Naive thymus-derived CD4-positive, alpha-beta T cell (primary cell): Measurements from ENCODE around the gene AZIN2. TPM values are rescaled to one million over a fixed set of nuclear protein-coding genes. Genes with fewer than 3 reads are reported as not detected.
"Not testable (repeated sequence)": the region's sequence is repeated elsewhere in the genome, so short reads cannot be mapped to it uniquely, and the experiment has no call there.

Source experiments
- ATAC-seq: fragments of 150-1000 bp; cut with Tn5 transposase; 2 replicates; pipeline ENCODE4 v1.10.0; 2021; ENCODE audit warnings: mild to moderate bottlenecking, moderate library complexity
- CTCF ChIA-PET: fragments of 350-600 bp; sonication (Branson Sonifier 250); formaldehyde crosslinking; loops from one replicate; lab custom pipeline; 2021; ENCODE audit warnings: antibody characterized with exemption; lab: Charles Lee
- POLR2A ChIA-PET: fragments of 350-600 bp; sonication (Branson Sonifier 250); formaldehyde crosslinking; loops from one replicate; lab custom pipeline; 2021; ENCODE audit warnings: antibody characterized with exemption, inconsistent platforms; lab: Charles Lee
- DNase-seq, 9 donors: peaks; one replicate each; pipeline versions ENCODE4 v3.0.0 to v3.0.0-alpha.2; 2020 to 2022; ENCODE audit warnings: mixed read lengths in 1 of 9
- H3K27ac ChIP-seq: one replicate; pipeline ENCODE4 v1.7.0; 2013; ENCODE audit warnings: mild to moderate bottlenecking, low read depth, low read length, moderate library complexity
- H3K27me3 ChIP-seq, 2 donors: one replicate each; pipeline ENCODE4 v1.7.0; 2013; ENCODE audit warnings: low read length in 2 of 2, mild to moderate bottlenecking in 2 of 2, moderate library complexity in 2 of 2; ENCODE audit not compliant: control insufficient read depth in 2 of 2, insufficient read depth in 2 of 2
- H3K36me3 ChIP-seq, 3 experiments: 1 replicate in 2 of 3; 2 replicates in 1 of 3; pipeline ENCODE4 v1.7.0; 2013; ENCODE audit warnings: low read length in 3 of 3, mild to moderate bottlenecking in 3 of 3, moderate library complexity in 1 of 3; ENCODE audit not compliant: insufficient read depth in 3 of 3, control insufficient read depth in 2 of 3
- H3K4me1 ChIP-seq, 2 donors: one replicate each; pipeline ENCODE4 v1.7.0; 2013; ENCODE audit warnings: low read length in 2 of 2, mild to moderate bottlenecking in 2 of 2, moderate library complexity in 1 of 2; ENCODE audit not compliant: control insufficient read depth in 2 of 2, insufficient read depth in 2 of 2
- H3K4me3 ChIP-seq: 2 replicates; pipeline ENCODE4 v1.7.0; 2013; ENCODE audit warnings: mild to moderate bottlenecking, low read length
- H3K9me3 ChIP-seq, 3 experiments: 1 replicate in 2 of 3; 2 replicates in 1 of 3; pipeline ENCODE4 v1.7.0; 2013; ENCODE audit warnings: low read length in 3 of 3; ENCODE audit not compliant: control insufficient read depth in 2 of 3
- H3K27ac Mint-ChIP-seq, 9 donors: one replicate each; pipeline ENCODE4 v1.8.0; 2020 to 2022; ENCODE audit warnings: mixed read lengths in 9 of 9, mild to moderate bottlenecking in 8 of 9, moderate library complexity in 5 of 9, inconsistent platforms in 2 of 9
- H3K27me3 Mint-ChIP-seq, 5 donors: one replicate each; pipeline ENCODE4 v1.8.0; 2021 to 2022; ENCODE audit warnings: mixed read lengths in 5 of 5, mild to moderate bottlenecking in 1 of 5
- H3K36me3 Mint-ChIP-seq, 5 donors: one replicate each; pipeline ENCODE4 v1.8.0; 2020 to 2022; ENCODE audit warnings: mixed read lengths in 5 of 5, mild to moderate bottlenecking in 3 of 5, inconsistent platforms in 1 of 5
- H3K4me1 Mint-ChIP-seq, 7 donors: one replicate each; pipeline ENCODE4 v1.8.0; 2020 to 2022; ENCODE audit warnings: mixed read lengths in 7 of 7, mild to moderate bottlenecking in 3 of 7, inconsistent platforms in 1 of 7
- H3K4me3 Mint-ChIP-seq, 10 donors: one replicate each; pipeline ENCODE4 v1.8.0; 2020 to 2022; ENCODE audit warnings: mild to moderate bottlenecking in 10 of 10, mixed read lengths in 10 of 10, moderate library complexity in 6 of 10, inconsistent platforms in 2 of 10
- H3K9me3 Mint-ChIP-seq, 11 donors: one replicate each; pipeline ENCODE4 v1.8.0; 2020 to 2022; ENCODE audit warnings: mixed read lengths in 11 of 11, mild to moderate bottlenecking in 4 of 11, inconsistent platforms in 1 of 11, moderate library complexity in 1 of 11
- intact Hi-C, 2 donors: fragments of 100-400 bp; cut with micrococcal nuclease; formaldehyde crosslinking; loops; one replicate each; pipeline ENCODE4 v1.15.1; 2023
- polyA plus RNA-seq, 2 donors: library from polyadenylated mRNA; unstranded; fragments of 300-500 nt; fragmentation: Illumina TruSeq; gene quantifications; one replicate each; pipeline ENCODE4 v1.2.3, GENCODE V29; 2021
- total RNA-seq, 6 experiments: library from RNA in 5 of 6; stranded (reverse) in 5 of 6; gene quantifications; 1 replicate in 5 of 6; 2 replicates in 1 of 6; pipeline ENCODE4 v1.2.3 and lab custom pipeline; 2021 to 2026

The AZIN2 gene
- total and polyA plus RNA-seq, 7 experiments from 2014 or later = 4.3 to 9.6 (median 6.0) TPM

DNA sequence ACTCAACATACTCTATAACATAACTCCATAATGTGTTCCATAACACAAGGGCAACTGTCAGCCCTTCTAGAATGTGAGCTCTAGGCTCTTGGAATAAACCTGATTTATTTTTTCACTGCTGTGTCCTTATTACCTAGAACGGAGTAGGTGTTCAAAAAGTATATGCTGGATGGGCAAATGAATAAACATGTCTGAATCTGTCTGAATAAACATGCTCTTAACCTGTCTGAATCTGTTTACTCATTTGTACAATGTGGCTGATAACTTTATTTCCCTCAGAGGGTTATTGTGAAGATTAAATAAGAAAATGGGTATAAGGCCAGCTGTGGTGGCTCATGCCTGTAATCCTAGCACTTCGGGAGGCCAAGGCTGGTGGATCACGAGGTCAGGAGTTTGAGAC is 42.3 kb downstream of the AZIN2 start:
- ChIA-PET CTCF (interaction anchor here (0.8 kb wide), 1 partner anchor 19 kb away, joined by 4 read pairs; no protein-coding TSS in a partner anchor), POLR2A (no interaction called here)
- H3K4me3 Mint-ChIP-seq = no peak overlapping the region
- H3K9me3 Mint-ChIP-seq = peaks cover 0 to 2% (median 0%) of the 10 kb centered on the region in 11 donors
- H3K9me3 ChIP-seq = no peaks in the 10 kb centered on the region
- peaks cover 0 to 3% (median 0%) of the 10 kb centered on the region in 5 donors for H3K27me3 Mint-ChIP-seq
- no peak overlapping the region for H3K27ac ChIP-seq
- peaks cover 10 to 28% (median 25%) of the 10 kb centered on the region in 7 donors for H3K4me1 Mint-ChIP-seq
- DNase-seq (no peak), ATAC-seq (no peak)
- H3K36me3 ChIP-seq = no peaks in the 10 kb centered on the region
- intact Hi-C loops = no loop called here
- H3K4me3 ChIP-seq = no peak overlapping the region
- peaks cover 12 to 16% of the 10 kb centered on the region in 2 donors for H3K4me1 ChIP-seq
- peaks cover 0 to 24% (median 12%) of the 10 kb centered on the region in 5 donors for H3K36me3 Mint-ChIP-seq
- no peaks in the 10 kb centered on the region for H3K27me3 ChIP-seq
- H3K27ac Mint-ChIP-seq = no peak overlapping the region

DNA sequence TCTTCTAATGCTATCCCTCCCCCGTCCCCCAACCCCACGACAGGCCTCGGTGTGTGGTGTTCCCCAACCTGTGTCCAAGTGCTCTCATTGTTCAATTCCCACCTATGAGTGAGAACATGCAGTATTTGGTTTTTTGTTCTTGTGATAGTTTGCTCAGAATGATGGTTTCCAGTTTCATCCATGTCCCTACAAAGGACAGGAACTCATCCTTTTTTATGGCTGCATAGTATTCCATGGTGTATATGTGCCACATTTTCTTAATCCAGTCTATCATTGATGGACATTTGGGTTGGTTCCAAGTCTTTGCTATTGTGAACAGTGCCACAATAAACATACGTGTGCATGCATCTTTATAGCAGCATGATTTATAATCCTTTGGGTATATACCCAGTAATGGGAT is 43.7 kb downstream of the AZIN2 start:
- H3K4me3 Mint-ChIP-seq, DNase-seq, H3K36me3 ChIP-seq, H3K9me3 Mint-ChIP-seq, ATAC-seq, H3K4me3 ChIP-seq, H3K27ac ChIP-seq, CTCF ChIA-PET, H3K9me3 ChIP-seq, H3K27me3 Mint-ChIP-seq, H3K27me3 ChIP-seq: not testable (repeated sequence)
- intact Hi-C loops = loop anchor here in 1 of 2 donors (5.0 kb wide), 2 partner anchors 348 to 1482 kb away; partner anchors contain the start of genes PEF1 and ZSCAN20
- Mint-ChIP-seq H3K27ac (peak overlapping the region in 1 of 9 donors; percentile 43), H3K36me3 (peaks cover 0 to 21% (median 12%) of the 10 kb centered on the region in 5 donors), H3K4me1 (peaks cover 16 to 42% (median 38%) of the 10 kb centered on the region in 7 donors)
- peaks cover 19 to 28% of the 10 kb centered on the region in 2 donors for H3K4me1 ChIP-seq
- POLR2A ChIA-PET = interaction anchor here (0.7 kb wide), 1 partner anchor 132 kb away, joined by 4 read pairs; no protein-coding TSS in a partner anchor

DNA sequence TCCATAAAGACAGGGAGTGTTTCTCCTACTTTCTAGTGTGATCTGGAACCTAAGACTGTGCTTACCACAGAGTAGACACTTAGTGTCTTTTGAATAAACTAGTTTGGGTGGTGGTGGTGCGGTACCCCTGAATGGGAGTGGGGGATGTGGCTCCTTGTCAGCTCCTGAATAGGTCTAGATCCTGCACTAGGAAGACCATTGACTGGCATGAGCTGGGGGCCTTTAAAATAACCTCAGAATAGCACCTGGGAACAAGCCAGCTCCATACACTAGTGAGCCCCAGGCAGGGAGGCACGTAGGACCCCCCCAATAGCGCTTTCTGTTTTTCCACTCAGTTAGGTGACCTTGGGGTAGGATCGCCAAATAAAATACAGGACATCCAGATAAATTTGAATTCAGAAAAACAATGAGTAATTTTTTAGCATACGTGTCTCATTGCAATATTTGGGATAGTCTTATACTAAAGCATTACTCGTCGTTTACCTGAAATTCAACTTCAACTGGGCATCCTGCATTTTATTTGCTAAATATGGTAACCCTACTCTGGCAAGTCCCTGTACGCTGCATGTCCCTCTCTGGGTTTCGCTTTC is 45.6 kb downstream of the AZIN2 start:
- Histone ChIP-seq H3K27me3 (no peaks in the 10 kb centered on the region), H3K9me3 (no peaks in the 10 kb centered on the region), H3K4me1 (peaks cover 19 to 28% of the 10 kb centered on the region in 2 donors), H3K36me3 (no peaks in the 10 kb centered on the region), H3K27ac (peak overlapping the region; percentile 88), H3K4me3 (peak overlapping the region; percentile 95)
- peak overlapping the region; percentile 87 to 99 (median 93) for H3K4me3 Mint-ChIP-seq
- ChIA-PET CTCF (interaction anchor here (0.5 to 2.3 kb wide), 15 partner anchors 11 to 1483 kb away, joined by 3 to 13 read pairs (median 4); partner anchors contain the start of genes RBBP4, TRIM62 and ZBTB8OS), POLR2A (interaction anchor here (0.8 to 3.0 kb wide), 24 partner anchors 13 to 732 kb away, joined by 3 to 27 read pairs (median 5); partner anchors contain the start of genes AZIN2, BSDC1, RNF19B and S100PBP)
- ATAC-seq (no peak), DNase-seq (no peak)
- peaks cover 0 to 5% (median 0%) of the 10 kb centered on the region in 11 donors for H3K9me3 Mint-ChIP-seq
- peak overlapping the region; percentile 91 to 99 (median 96) for H3K27ac Mint-ChIP-seq
- intact Hi-C loops = loop anchor here (2.0 to 5.0 kb wide), 6 partner anchors 90 to 1484 kb away; partner anchors contain the start of genes AK2 (in 1 of the 2), PEF1 (in 1 of the 2), ZNF362 (in 1 of the 2) and ZSCAN20 (in 1 of the 2)
- peaks cover 24 to 55% (median 50%) of the 10 kb centered on the region in 7 donors for H3K4me1 Mint-ChIP-seq
- peaks cover 0 to 3% (median 0%) of the 10 kb centered on the region in 5 donors for H3K27me3 Mint-ChIP-seq
- H3K36me3 Mint-ChIP-seq = peaks cover 0 to 21% (median 12%) of the 10 kb centered on the region in 5 donors

DNA sequence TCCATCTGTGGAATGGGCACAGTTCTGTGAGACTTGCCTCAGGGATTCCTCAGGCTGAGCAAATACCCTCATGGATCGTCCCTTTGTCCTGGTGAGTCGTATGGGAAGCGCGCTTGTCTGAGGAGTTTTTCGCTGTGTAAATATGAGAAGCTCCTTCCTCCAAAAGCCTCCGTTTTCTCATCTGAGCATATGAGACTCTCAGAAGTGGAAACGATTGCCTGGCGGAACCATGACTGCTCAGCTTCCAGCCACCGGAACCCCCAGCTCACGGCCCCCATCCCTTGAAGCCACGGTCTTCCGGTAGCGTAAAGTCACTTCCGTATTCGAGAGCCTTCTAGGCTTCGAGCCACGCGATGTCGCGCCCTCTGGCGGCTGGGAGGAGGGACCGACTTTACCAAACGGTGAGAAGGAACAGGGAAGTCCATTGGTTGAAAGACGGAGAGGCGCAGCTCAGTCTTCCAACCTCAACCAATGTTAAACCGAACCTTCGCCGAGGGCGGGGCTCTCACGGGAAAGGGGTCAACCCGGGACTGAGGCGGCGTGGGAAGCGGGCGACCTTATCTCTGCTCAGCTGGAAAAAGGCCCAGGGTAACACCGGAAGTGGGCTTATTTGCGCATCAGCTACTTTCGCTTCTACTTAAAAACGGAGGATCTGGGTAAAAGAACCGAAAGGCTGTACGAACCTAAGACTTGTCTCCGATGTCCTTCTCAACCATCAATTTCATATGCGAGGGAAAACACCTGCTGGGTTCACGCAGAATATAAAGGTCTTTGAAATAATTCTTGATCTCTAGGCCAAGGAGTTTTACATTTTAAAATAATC is 46.3 kb downstream of the AZIN2 start:
- H3K27ac ChIP-seq = peak overlapping the region; percentile 88
- Mint-ChIP-seq H3K4me3 (peak overlapping the region; percentile 87 to 99 (median 93)), H3K27ac (peak overlapping the region; percentile 91 to 99 (median 96)), H3K4me1 (peaks cover 24 to 60% (median 53%) of the 10 kb centered on the region in 7 donors), H3K9me3 (peaks cover 0 to 5% (median 0%) of the 10 kb centered on the region in 11 donors), H3K36me3 (peaks cover 0 to 21% (median 12%) of the 10 kb centered on the region in 5 donors), H3K27me3 (peaks cover 0 to 3% (median 0%) of the 10 kb centered on the region in 5 donors)
- no peaks in the 10 kb centered on the region for H3K9me3 ChIP-seq
- H3K27me3 ChIP-seq = no peaks in the 10 kb centered on the region
- ChIA-PET CTCF (interaction anchor here (0.5 to 2.3 kb wide), 17 partner anchors 12 to 1483 kb away, joined by 3 to 13 read pairs (median 4); partner anchors contain the start of genes RBBP4, TRIM62 and ZBTB8OS), POLR2A (interaction anchor here (0.7 to 3.0 kb wide), 30 partner anchors 12 to 948 kb away, joined by 3 to 27 read pairs (median 3); partner anchors contain the start of genes AZIN2, BSDC1, RNF19B and S100PBP)
- intact Hi-C loops = loop anchor here (1.0 to 5.0 kb wide), 20 partner anchors 28 to 1485 kb away; partner anchors contain the start of genes AZIN2 (in 2 of the 2), S100PBP (in 2 of the 2), YARS1 (in 2 of the 2) and ZNF362 (in 2 of the 2)
- DNase-seq (peak; percentile 93 to 99 (median 98)), ATAC-seq (peak; percentile 95)
- peak overlapping the region; percentile 95 for H3K4me3 ChIP-seq
- peaks cover 0 to 1% (median 0%) of the 10 kb centered on the region in 3 experiments for H3K36me3 ChIP-seq
- H3K4me1 ChIP-seq = peaks cover 19 to 28% of the 10 kb centered on the region in 2 donors

DNA sequence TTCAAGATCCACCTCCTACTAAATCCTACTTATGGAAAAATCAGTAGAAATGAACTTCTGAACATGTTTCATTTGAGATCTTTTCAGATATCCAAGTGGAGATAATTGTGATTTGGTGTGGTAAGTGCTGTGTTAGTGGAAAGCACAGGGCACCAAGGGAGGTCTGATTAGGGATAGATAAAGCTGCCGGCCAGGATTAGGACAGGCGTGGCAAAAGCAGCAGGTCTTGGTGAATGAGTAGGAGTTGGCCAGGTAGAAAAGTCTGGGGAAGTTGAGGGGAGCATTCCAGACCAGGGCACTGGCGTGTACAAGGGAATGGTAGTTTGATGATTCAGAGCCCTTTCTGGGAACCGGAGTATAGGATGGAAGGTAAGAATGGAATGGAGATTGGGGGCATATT is 47.8 kb downstream of the AZIN2 start:
- Histone ChIP-seq H3K27ac (peak overlapping the region; percentile 88), H3K27me3 (no peaks in the 10 kb centered on the region), H3K36me3 (peaks cover 0 to 9% (median 0%) of the 10 kb centered on the region in 3 experiments), H3K9me3 (no peaks in the 10 kb centered on the region), H3K4me3 (peak overlapping the region; percentile 36), H3K4me1 (peaks cover 19 to 28% of the 10 kb centered on the region in 2 donors)
- intact Hi-C loops = loop anchor here (2.0 to 5.0 kb wide), 3 partner anchors 16 to 1486 kb away; partner anchors contain the start of genes PEF1 (in 1 of the 2) and ZSCAN20 (in 1 of the 2)
- DNase-seq = peak in 1 of 9 donors; percentile 16
- peak overlapping the region; percentile 74 to 99 (median 94) for H3K27ac Mint-ChIP-seq
- POLR2A ChIA-PET = interaction anchor here (0.9 kb wide), 1 partner anchor 13 kb away, joined by 4 read pairs; no protein-coding TSS in a partner anchor
- peaks cover 3 to 22% (median 14%) of the 10 kb centered on the region in 5 donors for H3K36me3 Mint-ChIP-seq
- peak overlapping the region; percentile 60 to 99 (median 91) for H3K4me3 Mint-ChIP-seq
- ATAC-seq = no peak
- CTCF ChIA-PET = no interaction called here
- peaks cover 0 to 3% (median 0%) of the 10 kb centered on the region in 5 donors for H3K27me3 Mint-ChIP-seq
- H3K9me3 Mint-ChIP-seq = peaks cover 0 to 5% (median 0%) of the 10 kb centered on the region in 11 donors
- H3K4me1 Mint-ChIP-seq = peaks cover 27 to 64% (median 58%) of the 10 kb centered on the region in 7 donors
